ENCODE measurements around the gene GRID1.
"Not testable (repeated sequence)": the region's sequence is repeated elsewhere in the genome, so short reads cannot be mapped to it uniquely, and the experiment has no call there.

The GRID1 gene

DNA sequence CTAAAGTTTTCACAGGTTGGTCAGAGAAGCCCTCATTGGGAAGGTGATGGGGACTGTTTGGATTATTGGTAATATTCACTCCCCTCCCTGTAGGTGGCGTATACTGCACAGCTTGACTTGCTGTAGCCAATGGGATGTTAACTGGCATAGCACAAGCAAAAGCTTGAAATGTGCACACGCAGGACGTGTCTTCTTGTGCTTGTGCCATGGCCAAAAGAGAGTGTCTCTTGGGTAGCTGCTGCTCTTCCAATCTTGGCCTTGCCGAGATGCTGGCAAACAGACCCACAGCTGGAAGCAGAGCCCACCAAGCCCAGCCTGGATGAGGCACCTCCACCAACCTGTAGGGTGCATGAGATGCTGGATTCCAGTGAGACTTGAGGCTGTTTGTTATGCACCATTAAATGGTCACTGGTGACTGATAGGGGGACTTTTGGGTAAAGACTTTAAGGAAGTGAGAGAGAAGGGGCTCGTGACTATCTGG, 266.0 kb downstream of the GRID1 start:
- DNase-seq (ENCODE audit: insufficient read length, low spot score) (peak; percentile 32), FAIRE-seq (peak; percentile 92)
- peak; percentile 20; the same call in 1 of the 2 replicates for TF ChIP-seq SPI1 (IDR thresholded peaks at IDR 0.05; ENCODE audit: low read depth, low read length)
- no peak for TF ChIP-seq POU2F2 (IDR thresholded peaks at IDR 0.05; ENCODE audit: low read depth, low read length)

DNA sequence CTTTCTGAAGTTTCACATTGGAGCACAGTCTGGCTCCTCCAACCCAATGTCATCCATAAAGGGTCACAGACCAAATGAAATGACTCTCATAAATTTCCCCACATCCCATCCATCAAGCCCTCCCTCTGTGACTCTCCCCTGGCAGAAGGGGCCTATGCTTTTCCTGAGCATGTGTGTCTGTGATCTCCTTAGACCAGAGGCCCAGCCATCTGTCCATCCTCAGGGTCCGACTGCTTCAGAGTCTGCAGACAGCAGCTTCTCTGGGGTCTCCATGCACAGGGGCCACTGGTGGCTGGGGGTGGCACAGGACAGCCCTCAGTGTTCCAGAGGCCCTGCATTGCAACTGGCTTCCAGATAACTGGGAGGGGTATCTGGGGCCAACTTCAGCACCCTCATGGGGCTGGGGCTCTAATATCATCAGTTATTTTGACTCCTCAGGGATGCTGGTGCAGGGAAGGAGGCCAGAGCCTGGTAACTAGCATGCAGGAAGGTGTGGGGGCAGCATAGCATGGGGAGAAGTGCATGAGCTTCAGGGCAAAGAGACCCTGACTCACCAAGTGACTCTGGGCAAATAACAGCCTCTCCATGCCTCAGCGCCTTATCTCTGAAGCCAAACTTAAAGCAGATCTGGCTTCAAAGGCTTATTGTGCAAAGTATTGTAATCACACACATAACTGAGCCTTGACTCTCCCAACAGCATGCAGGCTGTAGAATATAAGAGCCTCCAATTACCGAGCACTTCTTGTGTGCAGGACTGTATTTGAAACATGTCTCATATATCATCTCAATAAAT, 266.9 kb downstream of the GRID1 start:
- DNase-seq (ENCODE audit: insufficient read length, low spot score) (no peak), FAIRE-seq (no peak)
- TF ChIP-seq POLR2A (IDR thresholded peaks at IDR 0.05; ENCODE audit: low read depth, low read length): no peak
- no peak for TF ChIP-seq TAF1 (IDR thresholded peaks at IDR 0.05; ENCODE audit: low read depth, low read length)
- TF ChIP-seq POLR2AphosphoS5 (IDR thresholded peaks at IDR 0.05; ENCODE audit: low read depth, low read length): no peak
- TF ChIP-seq SPI1 (IDR thresholded peaks at IDR 0.05; ENCODE audit: low read depth, low read length): no peak
- TF ChIP-seq PAX5 (IDR thresholded peaks at IDR 0.05; ENCODE audit: insufficient read depth, low read length, severe bottlenecking): no peak
- no peak for TF ChIP-seq POU2F2 (IDR thresholded peaks at IDR 0.05; ENCODE audit: low read depth, low read length)

DNA sequence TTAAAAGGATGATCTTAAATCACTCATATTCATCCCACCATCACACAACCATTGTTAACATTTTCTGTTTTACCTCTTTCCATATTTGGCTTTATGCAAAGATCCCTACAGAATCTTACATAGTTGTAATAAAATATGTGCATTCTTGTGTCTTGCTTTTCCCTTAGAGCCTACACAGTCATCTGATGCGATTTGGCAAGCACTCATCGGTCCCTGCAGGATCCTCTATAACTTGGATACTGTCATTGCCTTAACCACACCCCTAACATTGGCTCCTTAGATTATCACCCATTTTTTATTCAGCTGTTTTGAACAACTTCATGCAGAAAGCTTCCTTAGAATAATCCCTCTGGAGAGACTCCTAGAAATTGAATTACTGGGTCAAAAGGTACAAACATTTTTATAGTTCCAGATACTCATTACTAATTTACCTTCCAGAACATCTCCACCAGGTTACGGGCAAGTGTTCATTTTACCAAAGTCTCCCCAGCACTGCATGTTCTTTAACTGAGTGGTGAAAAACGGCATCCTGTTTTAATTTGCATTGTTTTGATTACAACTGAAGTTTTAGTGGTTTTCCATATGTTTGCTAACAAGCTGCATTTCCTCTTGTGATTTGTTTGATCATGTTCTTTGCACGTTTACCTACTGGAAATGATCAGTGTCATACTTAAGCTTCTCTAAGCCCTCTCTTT, 268.3 kb downstream of the GRID1 start:
- TF ChIP-seq SPI1 (IDR thresholded peaks at IDR 0.05; ENCODE audit: low read depth, low read length): no peak
- TF ChIP-seq PAX5 (IDR thresholded peaks at IDR 0.05; ENCODE audit: insufficient read depth, low read length, severe bottlenecking): no peak
- TF ChIP-seq POLR2AphosphoS5 (IDR thresholded peaks at IDR 0.05; ENCODE audit: low read depth, low read length): no peak
- no peak for TF ChIP-seq POU2F2 (IDR thresholded peaks at IDR 0.05; ENCODE audit: low read depth, low read length)
- no peak for TF ChIP-seq TAF1 (IDR thresholded peaks at IDR 0.05; ENCODE audit: low read depth, low read length)
- no peak for TF ChIP-seq POLR2A (IDR thresholded peaks at IDR 0.05; ENCODE audit: low read depth, low read length)
- DNase-seq (ENCODE audit: insufficient read length, low spot score) (no peak), FAIRE-seq (no peak)

DNA sequence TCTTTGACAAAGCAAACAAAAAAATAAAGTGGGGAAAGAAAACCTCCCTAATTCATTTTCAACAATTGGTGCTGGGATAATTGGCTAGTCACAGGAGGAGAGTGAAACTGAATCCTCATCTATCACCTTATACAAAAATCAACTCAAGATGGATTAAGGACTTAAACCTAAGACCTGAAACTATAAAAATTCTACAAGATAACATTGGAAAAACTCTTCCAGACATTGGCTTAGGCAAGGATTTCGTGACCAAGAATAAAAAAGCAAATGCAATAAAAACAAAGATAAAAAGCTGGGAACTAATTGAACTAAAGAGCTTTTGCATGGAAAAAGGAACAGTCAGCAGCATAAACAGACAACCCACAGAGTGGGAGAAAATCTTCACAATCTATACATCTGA, 271.5 kb downstream of the GRID1 start:
- DNase-seq (ENCODE audit: insufficient read length, low spot score); FAIRE-seq: not testable (repeated sequence)

DNA sequence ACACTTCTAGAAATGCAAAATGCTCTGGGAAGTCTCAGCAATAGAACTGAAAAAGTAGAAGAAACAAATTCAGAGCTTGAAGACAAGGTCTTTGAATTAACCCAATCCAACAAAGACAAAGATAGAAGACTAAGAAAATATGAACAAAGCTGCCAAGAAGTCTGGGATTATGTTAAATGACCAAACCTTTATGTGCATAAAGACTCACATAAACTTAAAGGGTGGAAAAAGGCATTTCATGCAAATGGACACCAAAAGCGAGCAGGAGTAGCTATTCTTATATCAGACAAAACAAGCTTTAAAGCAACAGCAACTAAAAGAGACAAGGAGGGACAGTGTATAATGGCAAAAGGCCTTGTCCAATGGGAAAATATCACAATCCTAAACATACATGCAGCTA, 274.3 kb downstream of the GRID1 start:
- not testable (repeated sequence) for FAIRE-seq; DNase-seq (ENCODE audit: insufficient read length, low spot score)

DNA sequence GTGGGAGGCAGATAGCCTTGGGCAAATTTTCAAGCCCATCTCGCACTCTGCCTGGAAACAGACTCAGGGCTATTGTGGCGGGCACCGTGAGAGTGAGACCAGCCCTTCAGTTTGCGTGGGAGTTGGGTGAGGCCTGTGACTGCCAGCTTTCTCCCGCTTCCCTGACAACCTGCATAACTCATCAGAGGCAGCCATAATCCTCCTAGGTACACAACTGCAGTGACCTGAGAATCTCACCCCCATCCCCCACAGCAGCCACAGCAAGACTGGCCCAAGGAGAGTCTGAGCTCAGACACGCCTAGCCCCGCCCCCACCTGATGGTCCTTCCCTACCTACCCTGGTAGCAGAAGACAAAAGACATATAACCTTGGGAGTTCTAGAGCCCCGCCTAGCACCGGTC, 275.4 kb downstream of the GRID1 start:
- no peak for DNase-seq (ENCODE audit: insufficient read length, low spot score)
- FAIRE-seq: no peak
- TF ChIP-seq POLR2AphosphoS5 (IDR thresholded peaks at IDR 0.05; ENCODE audit: low read depth, low read length): no peak
- TF ChIP-seq SPI1 (IDR thresholded peaks at IDR 0.05; ENCODE audit: low read depth, low read length): no peak
- TF ChIP-seq PAX5 (IDR thresholded peaks at IDR 0.05; ENCODE audit: insufficient read depth, low read length, severe bottlenecking): no peak
- no peak for TF ChIP-seq POU2F2 (IDR thresholded peaks at IDR 0.05; ENCODE audit: low read depth, low read length)
- TF ChIP-seq POLR2A (IDR thresholded peaks at IDR 0.05; ENCODE audit: low read depth, low read length): no peak
- no peak for TF ChIP-seq TAF1 (IDR thresholded peaks at IDR 0.05; ENCODE audit: low read depth, low read length)

DNA sequence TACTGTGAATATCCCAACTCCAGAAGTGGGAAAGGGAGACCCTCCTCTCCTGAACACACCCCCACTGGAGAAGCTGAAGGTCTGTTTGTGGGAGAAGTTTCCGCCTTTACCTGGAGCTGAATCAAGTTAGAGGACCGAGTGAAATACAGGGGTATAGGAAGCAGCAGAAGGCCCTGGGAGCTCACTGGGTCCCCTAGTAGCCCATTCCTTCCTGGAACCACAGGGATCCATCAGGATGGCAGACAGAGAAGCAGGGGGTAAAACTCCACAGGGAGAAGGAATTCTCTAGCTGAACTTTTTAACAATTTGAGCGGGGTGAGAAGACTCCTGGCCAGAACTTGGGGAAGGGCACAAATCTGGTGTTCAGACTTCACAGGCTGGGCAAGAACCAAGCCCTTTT, 275.8 kb downstream of the GRID1 start:
- FAIRE-seq (no peak), DNase-seq (ENCODE audit: insufficient read length, low spot score) (no peak)
- no peak for TF ChIP-seq POLR2A (IDR thresholded peaks at IDR 0.05; ENCODE audit: low read depth, low read length)
- TF ChIP-seq TAF1 (IDR thresholded peaks at IDR 0.05; ENCODE audit: low read depth, low read length): no peak
- TF ChIP-seq SPI1 (IDR thresholded peaks at IDR 0.05; ENCODE audit: low read depth, low read length): no peak
- TF ChIP-seq POU2F2 (IDR thresholded peaks at IDR 0.05; ENCODE audit: low read depth, low read length): no peak
- TF ChIP-seq PAX5 (IDR thresholded peaks at IDR 0.05; ENCODE audit: insufficient read depth, low read length, severe bottlenecking): no peak
- no peak for TF ChIP-seq POLR2AphosphoS5 (IDR thresholded peaks at IDR 0.05; ENCODE audit: low read depth, low read length)

DNA sequence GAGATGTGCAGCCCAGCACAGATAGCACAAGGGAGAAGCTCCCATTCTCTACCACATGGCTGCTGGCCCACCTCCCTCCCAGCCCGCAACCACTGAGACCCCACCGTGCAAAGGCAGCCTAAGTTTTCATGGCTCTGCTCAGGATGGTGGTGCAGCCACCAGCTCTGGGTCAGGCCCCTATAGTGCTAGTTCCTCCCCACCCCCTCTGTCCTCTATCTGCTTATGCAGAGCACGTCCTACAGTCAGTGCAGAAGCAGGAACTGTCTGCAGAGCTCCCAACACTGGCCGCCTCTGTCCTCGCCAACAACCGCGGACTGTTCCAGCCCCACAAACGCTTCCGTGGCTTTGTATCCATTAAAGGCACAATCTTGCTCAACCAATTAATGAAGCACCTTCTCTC, 278.9 kb downstream of the GRID1 start:
- FAIRE-seq: no peak
- TF ChIP-seq POLR2AphosphoS5 (IDR thresholded peaks at IDR 0.05; ENCODE audit: low read depth, low read length): no peak
- no peak for TF ChIP-seq POU2F2 (IDR thresholded peaks at IDR 0.05; ENCODE audit: low read depth, low read length)
- no peak for TF ChIP-seq PAX5 (IDR thresholded peaks at IDR 0.05; ENCODE audit: insufficient read depth, low read length, severe bottlenecking)
- TF ChIP-seq SPI1 (IDR thresholded peaks at IDR 0.05; ENCODE audit: low read depth, low read length): no peak
- TF ChIP-seq TAF1 (IDR thresholded peaks at IDR 0.05; ENCODE audit: low read depth, low read length): no peak
- no peak for TF ChIP-seq POLR2A (IDR thresholded peaks at IDR 0.05; ENCODE audit: low read depth, low read length)
- DNase-seq (ENCODE audit: insufficient read length, low spot score): no peak

DNA sequence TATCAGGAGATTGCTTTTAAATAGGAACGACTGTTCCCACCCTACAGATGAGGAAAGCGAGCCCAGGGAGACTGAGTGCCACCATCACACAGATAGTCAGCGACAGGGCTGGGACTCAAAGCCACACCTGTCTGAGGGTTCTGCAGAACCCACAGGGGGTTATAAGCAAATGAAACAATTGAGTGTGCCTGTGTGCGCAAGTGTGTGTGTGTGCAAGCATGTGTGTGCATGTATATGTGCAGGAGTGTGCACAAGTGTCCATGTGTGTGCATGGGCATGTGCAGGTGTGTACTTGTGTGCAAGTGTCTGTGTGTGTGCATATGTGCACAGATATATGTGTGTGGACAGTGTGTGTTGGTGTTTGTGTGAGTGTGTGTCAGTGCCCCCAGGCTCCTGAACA, 280.2 kb downstream of the GRID1 start:
- DNase-seq (ENCODE audit: insufficient read length, low spot score) (no peak), FAIRE-seq (no peak)
- TF ChIP-seq POU2F2 (IDR thresholded peaks at IDR 0.05; ENCODE audit: low read depth, low read length) (no peak), PAX5 (IDR thresholded peaks at IDR 0.05; ENCODE audit: insufficient read depth, low read length, severe bottlenecking) (no peak), TAF1 (IDR thresholded peaks at IDR 0.05; ENCODE audit: low read depth, low read length) (no peak), POLR2AphosphoS5 (IDR thresholded peaks at IDR 0.05; ENCODE audit: low read depth, low read length) (no peak), POLR2A (IDR thresholded peaks at IDR 0.05; ENCODE audit: low read depth, low read length) (no peak), SPI1 (IDR thresholded peaks at IDR 0.05; ENCODE audit: low read depth, low read length) (no peak)

DNA sequence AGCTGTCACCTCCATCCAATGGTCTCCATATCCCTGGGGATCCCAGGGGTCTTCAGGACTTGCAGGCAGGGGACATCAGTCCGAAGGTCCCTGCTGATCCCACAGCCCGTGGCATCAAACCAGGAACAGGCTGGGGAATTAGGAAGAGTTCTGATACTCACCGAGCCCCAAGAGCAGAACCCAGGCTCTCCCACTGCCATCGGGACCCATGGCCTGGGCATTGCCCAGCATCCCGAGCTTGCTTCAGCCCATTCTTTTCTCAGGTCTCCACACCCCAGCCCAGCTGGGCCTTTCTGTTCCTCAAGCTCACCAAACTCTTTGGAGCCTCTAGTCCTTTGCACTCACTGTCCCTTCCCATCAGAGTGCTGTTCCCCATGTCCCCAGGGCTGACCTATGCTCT, 280.9 kb downstream of the GRID1 start:
- no peak for TF ChIP-seq POU2F2 (IDR thresholded peaks at IDR 0.05; ENCODE audit: low read depth, low read length)
- no peak for TF ChIP-seq SPI1 (IDR thresholded peaks at IDR 0.05; ENCODE audit: low read depth, low read length)
- no peak for TF ChIP-seq POLR2A (IDR thresholded peaks at IDR 0.05; ENCODE audit: low read depth, low read length)
- TF ChIP-seq PAX5 (IDR thresholded peaks at IDR 0.05; ENCODE audit: insufficient read depth, low read length, severe bottlenecking): no peak
- no peak for TF ChIP-seq TAF1 (IDR thresholded peaks at IDR 0.05; ENCODE audit: low read depth, low read length)
- no peak for TF ChIP-seq POLR2AphosphoS5 (IDR thresholded peaks at IDR 0.05; ENCODE audit: low read depth, low read length)
- FAIRE-seq (no peak), DNase-seq (ENCODE audit: insufficient read length, low spot score) (no peak)

All from GM12891 (cell line).